ENCODE measurements around the gene ATRIP. TPM values are rescaled to one million over a fixed set of nuclear protein-coding genes. Genes with fewer than 3 reads are reported as not detected.

The ATRIP gene
- total and polyA plus RNA-seq, 2 of the 8 experiments (the other 6 are each of a cell fraction or from before 2014, with no cell fraction given), result 18.5 to 20.2 TPM

- no peak for TF ChIP-seq KDM5A (IDR thresholded peaks at IDR 0.05; ENCODE audit: low read length)
- no peak for TF ChIP-seq BACH1 (IDR thresholded peaks at IDR 0.05; ENCODE audit: low read length)
- no peak for TF ChIP-seq PHF8 (conservative IDR thresholded peaks at IDR 0.05; ENCODE audit: low read depth, low read length)
Observed at GRCh38 chr3:48430708-48431101, 15.8 kb upstream of the ATRIP start (continued).

All from H1 (cell line).